Cardiac fibroblast (primary cell): ENCODE results near the gene PIP5K1B.
"Not testable (repeated sequence)": the region's sequence is repeated elsewhere in the genome, so short reads cannot be mapped to it uniquely, and the experiment has no call there.

Experiments
- DNase-seq, 2 donors: peaks; one replicate each; pipeline versions ENCODE4 v3.0.0 to v3.0.0-alpha.2; 2010; ENCODE audit warnings: low read depth in 2 of 2
- H3K4me3 ChIP-seq, 2 donors: replicated peaks in 1 of 2; 1 replicate in 1 of 2; 2 replicates in 1 of 2; pipeline ENCODE4 v1.5.1; 2011; ENCODE audit warnings: low read depth in 2 of 2, low read length in 2 of 2, mild to moderate bottlenecking in 2 of 2, moderate library complexity in 1 of 2
- CTCF ChIP-seq: IDR thresholded peaks from one replicate; pipeline ENCODE4 v1.5.1; 2011; ENCODE audit warnings: low read depth, mild to moderate bottlenecking, low read length, inconsistent platforms

The PIP5K1B gene

DNA sequence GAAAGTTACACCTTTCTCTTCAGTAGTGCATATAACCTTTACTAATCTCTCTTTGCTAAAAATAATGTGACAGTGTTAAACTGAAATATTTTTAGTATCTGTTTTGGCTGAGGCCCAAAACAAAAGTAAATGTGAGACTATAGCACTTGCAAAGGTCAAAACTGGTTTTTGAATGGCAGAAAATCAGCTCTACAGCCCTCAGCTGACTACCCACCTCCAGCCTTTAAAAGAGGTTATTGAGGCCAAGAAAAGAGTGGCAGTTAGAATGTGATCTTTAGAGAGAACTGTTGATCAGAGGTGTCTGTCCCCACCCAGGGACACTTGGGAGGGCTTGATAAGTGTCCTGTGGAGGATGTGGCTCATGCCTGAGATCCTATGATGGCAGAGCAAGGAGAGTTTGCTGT, 278.0 kb downstream of the PIP5K1B start:
- DNase-seq: no peak
- TF ChIP-seq CTCF: no peak
- no peak overlapping the region for H3K4me3 ChIP-seq

- H3K4me3 ChIP-seq: no peak overlapping the region
- TF ChIP-seq CTCF: no peak
- DNase-seq: no peak
Observed at GRCh38 chr9:68983522-68984424, 278.7 kb downstream of the PIP5K1B start.

- DNase-seq, H3K4me3 ChIP-seq: not testable (repeated sequence)
Observed at GRCh38 chr9:68986949-68987348, 281.9 kb downstream of the PIP5K1B start.

DNA sequence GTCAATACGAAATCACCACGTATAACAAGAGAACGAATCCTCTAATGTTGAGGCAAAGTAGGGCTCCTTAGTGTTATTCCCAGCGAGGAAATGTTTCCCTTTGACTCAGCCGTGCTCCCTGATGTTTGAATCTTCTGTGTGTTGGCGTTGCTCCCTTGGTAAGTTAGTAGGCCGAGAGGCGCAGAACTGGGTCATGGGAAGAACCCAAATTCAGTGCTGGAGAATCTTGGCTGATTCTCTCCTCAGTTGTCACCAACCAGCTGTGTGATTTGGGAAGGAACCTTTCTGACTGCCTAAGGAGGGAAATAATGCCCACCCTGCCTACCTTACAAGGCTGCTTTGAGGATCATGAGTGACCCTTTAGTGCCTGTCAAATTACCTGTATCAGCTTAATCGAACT, 286.4 kb downstream of the PIP5K1B start:
- no peak overlapping the region for H3K4me3 ChIP-seq
- TF ChIP-seq CTCF: no peak
- DNase-seq: no peak

- no peak overlapping the region for H3K4me3 ChIP-seq
- TF ChIP-seq CTCF: no peak
- DNase-seq: no peak
Observed at GRCh38 chr9:68995776-68996175, 290.7 kb downstream of the PIP5K1B start.

GRCh38 chr9:68996462-68996861, 291.4 kb downstream of the PIP5K1B start:
- DNase-seq: no peak
- no peak for TF ChIP-seq CTCF
- H3K4me3 ChIP-seq: no peak overlapping the region

DNA sequence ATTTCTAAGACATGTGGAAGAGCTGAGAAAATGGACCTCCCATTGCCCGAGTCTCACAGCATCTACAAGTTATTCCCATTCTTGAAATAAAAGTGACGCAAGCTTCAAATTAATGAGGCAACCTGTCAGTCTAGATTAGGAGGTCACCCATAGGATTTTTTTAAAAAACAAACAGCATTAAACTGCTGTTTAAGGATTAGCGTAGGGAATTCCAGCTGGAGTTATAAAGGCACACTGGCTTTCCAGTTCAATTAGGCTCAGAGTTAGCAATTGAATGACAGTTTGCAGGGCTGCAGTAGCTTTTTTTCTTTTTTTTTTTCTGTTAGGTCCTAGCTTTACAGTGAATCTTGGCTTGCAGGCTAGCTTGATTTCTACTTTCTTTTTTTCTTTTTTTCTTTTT, 292.6 kb downstream of the PIP5K1B start:
- H3K4me3 ChIP-seq: no peak overlapping the region
- DNase-seq: no peak
- no peak for TF ChIP-seq CTCF
